ENCODE data around the gene DNAH14. TPM values are rescaled to one million over a fixed set of nuclear protein-coding genes. Genes with fewer than 3 reads are reported as not detected.

The DNAH14 gene
- total and polyA plus RNA-seq, 2 of the 8 experiments (the other 6 are each of a cell fraction or from before 2014, with no cell fraction given): 8.4 to 40.7 TPM

DNA sequence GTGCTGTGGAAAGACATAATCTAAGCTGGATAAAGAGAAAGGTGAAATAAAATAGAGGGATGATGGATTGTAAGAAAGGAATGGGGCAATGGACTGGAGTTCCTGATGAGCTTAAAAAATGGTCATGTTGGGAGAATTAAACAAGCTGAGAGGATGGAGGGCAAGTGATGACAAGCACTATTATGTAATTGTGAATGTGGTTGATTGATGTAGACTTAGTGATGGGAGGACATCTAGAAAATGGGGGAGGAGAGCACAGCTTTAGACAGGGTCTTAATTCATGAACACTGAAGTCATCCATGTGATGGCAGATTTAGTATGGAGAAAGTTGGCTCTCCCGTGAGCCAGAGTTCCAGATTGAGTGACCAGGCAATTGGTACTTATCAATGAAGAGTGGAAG is 29.0 kb downstream of the DNAH14 start:
- DNase-seq (ENCODE audit: low read depth in 1 of 2, low spot score in 2 of 2) (no peak), FAIRE-seq (no peak)
- POLR2A ChIA-PET (ENCODE audit: partially characterized antibody): no interaction called here
- Histone ChIP-seq H4K8ac (ENCODE audit: extremely low read depth, insufficient read depth, low read length) (no peak overlapping the region), H3K23ac (ENCODE audit: insufficient read length) (no peak overlapping the region), H3K23me2 (ENCODE audit: low read depth, low read length) (no peaks in the 10 kb centered on the region), H4K20me1 (replicated peaks in 1 of 2; ENCODE audit: control insufficient read depth in 1 of 2, insufficient read depth in 2 of 2, low read length in 2 of 2) (no peaks in the 10 kb centered on the region), H3K56ac (replicated peaks; ENCODE audit: insufficient read length, low read depth, low read length) (no peak overlapping the region), H4K91ac (replicated peaks; ENCODE audit: insufficient read length, low read length) (no peak overlapping the region), H3K27me3 (replicated peaks in 1 of 4; ENCODE audit: control insufficient read depth in 3 of 4, extremely low read depth in 1 of 4, insufficient read depth in 3 of 4, low read length in 3 of 4) (no peaks in the 10 kb centered on the region), H3K4me1 (replicated peaks in 1 of 4; ENCODE audit: control insufficient read depth in 3 of 4, insufficient read depth in 4 of 4, low read length in 3 of 4) (no peaks in the 10 kb centered on the region; a peak in 1 of 7 replicates), H3K27ac (ENCODE audit: low read depth, low read length) (no peak overlapping the region), H3K9ac (replicated peaks in 1 of 4; ENCODE audit: extremely low read depth in 1 of 4, low read depth in 3 of 4, low read length in 3 of 4) (no peak overlapping the region), H2BK15ac (ENCODE audit: low read length) (no peak overlapping the region), H2BK20ac (ENCODE audit: low read length) (no peak overlapping the region), H3K18ac (ENCODE audit: extremely low read depth, low read length) (no peak overlapping the region), H3K9me3 (ENCODE audit: insufficient read depth in 2 of 2, low read depth in 1 of 2, low read length in 1 of 2) (no peaks in the 10 kb centered on the region), H2BK120ac (replicated peaks; ENCODE audit: low read depth, low read length) (no peak overlapping the region), H2AK5ac (ENCODE audit: low read depth, low read length) (no peak overlapping the region), H3K4ac (replicated peaks; ENCODE audit: insufficient read length, low read depth, low read length) (no peak overlapping the region), H2BK12ac (ENCODE audit: low read depth, low read length) (no peak overlapping the region), H4K5ac (ENCODE audit: insufficient read length, low read depth, low read length) (no peak overlapping the region), H3K4me2 (ENCODE audit: insufficient read depth in 1 of 2, low read depth in 2 of 2, low read length in 2 of 2) (no peak overlapping the region), H3K79me1 (ENCODE audit: low read depth, low read length) (no peaks in the 10 kb centered on the region), H3K36me3 (ENCODE audit: control insufficient read depth in 2 of 4, insufficient read depth in 4 of 4, low read length in 3 of 4) (no peaks in the 10 kb centered on the region), H3K14ac (ENCODE audit: insufficient read length) (no peak overlapping the region), H3K4me3 (ENCODE audit: extremely low read depth in 1 of 4, insufficient read depth in 2 of 4, low read depth in 3 of 4, low read length in 4 of 4) (no peak overlapping the region), H2AFZ (ENCODE audit: low read length) (no peak overlapping the region), H3K79me2 (ENCODE audit: control insufficient read depth in 1 of 2, insufficient read depth in 2 of 2, low read length in 2 of 2) (no peaks in the 10 kb centered on the region), H2BK5ac (ENCODE audit: low read depth, low read length) (no peak overlapping the region)
- WGBS, 2 experiments (ENCODE audit: extremely low coverage in 1 of 2, insufficient coverage in 1 of 2, insufficient read length in 1 of 2, insufficient replicate concordance in 2 of 2, low coverage in 1 of 2, low lambda C conversion rate in 2 of 2, missing lambda C conversion rate in 1 of 2): 96% methylated on average over 1 of the region's 1 CpG; no CpG with 5 or more reads in 1 of the 2 experiments
- CTCF ChIA-PET (ENCODE audit: partially characterized antibody): interaction anchor here (1.1 kb wide), 1 partner anchor 36 kb away, joined by 3 read pairs; no protein-coding TSS in a partner anchor
- no peak for TF ChIP-seq CHD2 (IDR thresholded peaks at IDR 0.05; ENCODE audit: low read length)

Data from H1 (cell line).